GM12864 (cell line): ENCODE data around the gene ARHGEF7.

Experiments used
- DNase-seq: peaks from one replicate; pipeline ENCODE4 v3.0.0-alpha.2; 2011; ENCODE audit warnings: low read depth
- H3K4me3 ChIP-seq: 2 replicates; pipeline ENCODE4 v1.5.1; 2011; ENCODE audit warnings: mild to moderate bottlenecking, low read depth, low read length, control low read depth
- TF ChIP-seq, protein P1 (sequence below): IDR thresholded peaks from 2 replicates; pipeline ENCODE4 v1.5.1; 2011; ENCODE audit warnings: low read depth, mild to moderate bottlenecking, moderate library complexity, low read length, control low read depth, inconsistent platforms; ENCODE audit errors: missing control alignments

Gene ARHGEF7

GRCh38 chr13:111241862-111242261 lies 126.8 kb downstream of the ARHGEF7 start:
- no peak for DNase-seq
- TF ChIP-seq, protein P1, sequence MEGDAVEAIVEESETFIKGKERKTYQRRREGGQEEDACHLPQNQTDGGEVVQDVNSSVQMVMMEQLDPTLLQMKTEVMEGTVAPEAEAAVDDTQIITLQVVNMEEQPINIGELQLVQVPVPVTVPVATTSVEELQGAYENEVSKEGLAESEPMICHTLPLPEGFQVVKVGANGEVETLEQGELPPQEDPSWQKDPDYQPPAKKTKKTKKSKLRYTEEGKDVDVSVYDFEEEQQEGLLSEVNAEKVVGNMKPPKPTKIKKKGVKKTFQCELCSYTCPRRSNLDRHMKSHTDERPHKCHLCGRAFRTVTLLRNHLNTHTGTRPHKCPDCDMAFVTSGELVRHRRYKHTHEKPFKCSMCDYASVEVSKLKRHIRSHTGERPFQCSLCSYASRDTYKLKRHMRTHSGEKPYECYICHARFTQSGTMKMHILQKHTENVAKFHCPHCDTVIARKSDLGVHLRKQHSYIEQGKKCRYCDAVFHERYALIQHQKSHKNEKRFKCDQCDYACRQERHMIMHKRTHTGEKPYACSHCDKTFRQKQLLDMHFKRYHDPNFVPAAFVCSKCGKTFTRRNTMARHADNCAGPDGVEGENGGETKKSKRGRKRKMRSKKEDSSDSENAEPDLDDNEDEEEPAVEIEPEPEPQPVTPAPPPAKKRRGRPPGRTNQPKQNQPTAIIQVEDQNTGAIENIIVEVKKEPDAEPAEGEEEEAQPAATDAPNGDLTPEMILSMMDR: no peak
- no peak overlapping the region for H3K4me3 ChIP-seq

DNA sequence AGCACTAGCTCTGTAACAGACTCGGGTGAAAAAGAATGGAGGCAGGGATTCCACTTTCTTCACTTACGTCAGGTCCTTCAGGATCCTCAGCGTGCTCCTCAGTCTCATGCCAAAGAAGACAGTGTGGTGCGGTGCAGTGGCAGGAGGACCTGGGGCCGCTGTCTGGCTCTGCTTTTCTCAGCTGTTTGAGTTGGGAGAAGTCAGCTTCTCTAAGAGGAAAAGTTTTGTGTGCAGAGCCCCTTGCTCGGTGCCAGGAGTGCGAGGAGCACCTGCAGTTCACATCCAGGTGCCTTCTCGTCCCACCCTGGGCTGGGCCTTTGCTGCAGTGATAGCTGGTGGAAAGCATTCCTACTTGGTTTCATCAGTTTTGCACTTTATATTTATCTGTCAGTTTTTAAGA lies 127.5 kb downstream of the ARHGEF7 start:
- H3K4me3 ChIP-seq: no peak overlapping the region
- TF ChIP-seq, protein P1: no peak
- DNase-seq: no peak

DNA sequence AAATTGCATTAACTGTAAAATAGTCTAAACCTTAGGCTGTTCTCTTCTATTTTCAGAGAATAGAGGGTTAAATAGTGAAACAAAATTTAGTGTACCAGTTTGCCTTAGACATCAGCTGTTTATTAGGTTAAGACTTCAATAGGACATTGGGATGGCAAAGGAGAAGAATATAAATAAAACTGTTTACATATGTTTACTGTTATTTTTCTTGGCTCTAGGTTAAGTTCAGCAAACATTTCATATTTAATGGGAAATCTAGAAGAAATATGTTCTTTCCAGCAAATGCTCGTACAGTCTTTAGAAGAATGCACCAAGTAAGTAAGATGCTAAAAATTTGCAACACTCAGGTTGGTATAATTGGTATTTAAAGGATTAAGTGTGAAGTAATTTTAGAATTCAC lies 128.9 kb downstream of the ARHGEF7 start:
- H3K4me3 ChIP-seq: no peak overlapping the region
- TF ChIP-seq, protein P1: no peak
- DNase-seq: no peak

DNA sequence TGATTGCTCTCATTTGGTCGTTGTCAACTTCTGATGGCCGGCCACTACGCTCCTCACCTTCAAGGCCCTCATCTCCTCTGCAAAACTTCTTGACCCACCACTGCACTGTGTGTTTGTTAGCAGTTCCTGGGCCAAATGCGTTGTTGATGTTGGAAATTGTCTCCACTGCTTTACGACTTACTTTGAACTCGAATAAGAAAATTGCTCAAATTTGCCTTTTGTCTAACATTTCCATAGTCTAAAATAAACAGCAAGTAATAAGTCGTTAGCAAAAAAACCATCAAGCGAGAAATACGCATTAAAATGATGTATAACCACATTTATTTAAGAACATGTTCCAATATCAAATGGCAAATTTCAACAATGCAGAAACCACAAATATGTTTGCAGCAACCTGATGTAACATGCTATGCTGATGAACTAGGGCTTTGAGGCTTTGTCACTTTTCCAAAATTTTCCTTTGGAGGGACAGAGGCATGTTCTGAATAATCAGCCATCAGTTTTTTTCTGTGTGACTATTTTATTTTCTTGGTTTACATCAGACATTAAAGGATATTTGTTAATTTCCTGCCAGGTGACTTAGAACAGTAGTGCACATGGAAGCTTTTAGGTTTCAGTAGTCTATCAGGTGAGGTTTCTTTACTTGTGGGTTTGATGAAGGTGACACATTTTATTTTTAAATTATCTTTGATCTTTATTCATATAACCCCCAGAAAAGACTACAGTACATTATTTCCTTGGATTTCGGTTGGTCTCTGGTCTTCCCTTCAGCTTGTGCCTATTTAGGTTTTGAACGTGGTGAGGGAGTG lies 130.7 kb downstream of the ARHGEF7 start:
- TF ChIP-seq, protein P1: no peak
- no peak for DNase-seq
- H3K4me3 ChIP-seq: no peak overlapping the region

DNA sequence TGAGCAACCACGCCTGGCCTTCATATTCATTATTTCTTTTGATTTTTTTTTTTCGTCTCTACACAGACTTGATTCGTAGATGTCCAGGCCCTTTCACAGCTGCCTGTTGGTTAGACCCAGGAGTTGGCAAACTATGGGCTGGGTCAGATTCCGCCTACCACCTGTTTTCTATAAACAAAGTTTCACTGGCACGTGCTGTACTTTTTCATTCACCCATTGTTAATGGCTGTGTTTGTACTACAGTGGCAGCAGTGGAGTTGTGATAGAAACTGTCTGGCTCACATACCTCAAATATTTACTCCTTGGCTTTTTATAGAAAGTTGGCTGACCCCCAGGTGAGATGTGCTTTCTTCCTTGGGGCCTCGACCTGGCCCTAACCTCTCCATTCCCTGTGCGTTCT lies 132.4 kb downstream of the ARHGEF7 start:
- TF ChIP-seq, protein P1: no peak
- no peak overlapping the region for H3K4me3 ChIP-seq
- DNase-seq: no peak

GRCh38 chr13:111248822-111249221 lies 133.7 kb downstream of the ARHGEF7 start:
- TF ChIP-seq, protein P1: no peak
- DNase-seq: no peak
- H3K4me3 ChIP-seq: no peak overlapping the region

DNA sequence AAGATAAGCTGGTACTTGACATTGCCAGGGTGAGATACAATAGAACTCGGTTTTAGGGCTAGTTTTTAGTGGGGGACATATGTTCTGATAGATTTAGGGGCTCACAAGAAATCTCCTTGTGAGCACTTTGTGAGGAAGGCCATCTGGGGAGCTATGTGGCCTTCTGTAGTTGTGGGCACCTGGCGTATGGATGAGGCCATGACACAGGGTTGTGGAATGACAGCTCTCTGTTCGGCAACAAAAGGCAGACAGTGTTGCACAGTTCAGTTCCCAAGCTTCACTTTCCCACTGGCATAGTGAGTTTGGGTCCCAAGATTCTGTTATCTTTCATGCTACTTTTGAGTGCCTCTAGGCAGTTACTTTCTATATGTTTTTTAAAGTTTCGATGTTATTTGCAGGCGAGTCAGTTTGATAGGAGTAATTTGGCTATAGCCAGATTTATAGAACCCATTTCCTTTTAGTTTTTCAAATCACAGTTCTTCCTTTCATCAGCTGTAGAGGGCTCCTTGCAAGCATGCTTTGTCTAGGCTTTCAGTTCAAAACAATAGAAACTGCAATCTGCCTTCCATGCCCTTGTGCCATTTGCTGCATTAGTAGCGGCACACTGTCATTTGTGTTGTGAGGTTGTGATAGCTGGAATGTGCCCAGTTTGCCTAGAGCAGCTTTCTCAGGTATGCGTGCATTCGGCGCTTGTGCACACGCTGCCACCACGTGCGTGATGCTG lies 134.7 kb downstream of the ARHGEF7 start:
- H3K4me3 ChIP-seq: no peak overlapping the region
- no peak for DNase-seq
- TF ChIP-seq, protein P1: no peak
